Upper lobe of left lung (tissue), 4 donors: ENCODE data around the gene PDE4B.

ENCODE experiments used
- POLR2AphosphoS5 ChIP-seq, 2 donors: sonication (generic); formaldehyde crosslinking; IDR thresholded peaks; one replicate each; pipeline ENCODE4 v1.5.1; 2017; ENCODE audit warnings: antibody characterized with exemption in 2 of 2
- TF ChIP-seq, protein P1 (sequence below), 6 experiments: fragments of 450-650 bp in 4 of 6; fragments of 200-600 bp in 2 of 6; sonication (generic) in 2 of 6; IDR thresholded peaks; one replicate each; pipeline ENCODE4 v1.5.1; 2016 to 2019; ENCODE audit warnings: antibody characterized with exemption in 6 of 6

DNA sequence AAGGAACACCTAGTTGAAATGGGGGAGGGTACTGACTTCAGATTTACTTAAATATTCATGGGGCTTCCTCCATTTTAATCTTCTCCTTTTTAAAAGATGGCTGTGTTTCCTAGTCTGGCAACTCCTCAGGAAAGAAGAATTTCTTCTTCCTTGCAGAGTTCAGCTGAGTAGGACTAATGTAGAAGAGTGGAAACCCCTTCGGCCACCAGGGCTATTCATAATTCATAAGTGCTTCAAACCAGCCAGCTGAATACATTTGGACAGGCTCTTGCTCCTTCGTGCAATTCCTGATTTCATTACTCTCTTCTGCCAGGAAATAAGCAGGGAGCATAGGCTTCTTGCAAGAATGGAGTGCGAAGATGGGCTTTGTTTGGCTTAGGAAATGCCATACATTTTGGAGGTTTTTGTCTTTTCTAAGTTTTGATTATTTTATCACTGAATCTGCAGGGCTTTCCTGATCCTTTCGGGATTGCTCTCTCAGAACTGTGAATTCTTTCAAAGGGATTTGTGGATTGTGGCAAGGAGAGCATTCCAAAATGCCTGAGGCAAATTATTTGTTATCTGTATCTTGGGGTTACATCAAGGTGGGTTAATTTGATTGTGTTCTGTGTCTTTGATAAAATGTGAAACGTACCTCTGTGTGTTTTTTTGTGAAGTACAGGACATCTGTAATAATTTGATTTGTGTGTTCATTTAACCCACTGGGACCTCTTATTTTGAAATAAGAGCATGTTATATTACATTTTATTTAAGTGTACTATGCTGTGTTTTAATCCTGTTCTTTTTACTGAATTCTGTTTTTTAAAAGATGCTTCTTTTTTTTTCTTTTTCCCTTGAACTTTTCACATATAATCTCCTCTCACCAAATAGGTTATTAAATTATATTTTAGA lies 561.9 kb downstream of the PDE4B start:
- TF ChIP-seq, protein P1, sequence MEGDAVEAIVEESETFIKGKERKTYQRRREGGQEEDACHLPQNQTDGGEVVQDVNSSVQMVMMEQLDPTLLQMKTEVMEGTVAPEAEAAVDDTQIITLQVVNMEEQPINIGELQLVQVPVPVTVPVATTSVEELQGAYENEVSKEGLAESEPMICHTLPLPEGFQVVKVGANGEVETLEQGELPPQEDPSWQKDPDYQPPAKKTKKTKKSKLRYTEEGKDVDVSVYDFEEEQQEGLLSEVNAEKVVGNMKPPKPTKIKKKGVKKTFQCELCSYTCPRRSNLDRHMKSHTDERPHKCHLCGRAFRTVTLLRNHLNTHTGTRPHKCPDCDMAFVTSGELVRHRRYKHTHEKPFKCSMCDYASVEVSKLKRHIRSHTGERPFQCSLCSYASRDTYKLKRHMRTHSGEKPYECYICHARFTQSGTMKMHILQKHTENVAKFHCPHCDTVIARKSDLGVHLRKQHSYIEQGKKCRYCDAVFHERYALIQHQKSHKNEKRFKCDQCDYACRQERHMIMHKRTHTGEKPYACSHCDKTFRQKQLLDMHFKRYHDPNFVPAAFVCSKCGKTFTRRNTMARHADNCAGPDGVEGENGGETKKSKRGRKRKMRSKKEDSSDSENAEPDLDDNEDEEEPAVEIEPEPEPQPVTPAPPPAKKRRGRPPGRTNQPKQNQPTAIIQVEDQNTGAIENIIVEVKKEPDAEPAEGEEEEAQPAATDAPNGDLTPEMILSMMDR (IDR thresholded peaks at IDR 0.05), result no peak
- TF ChIP-seq POLR2AphosphoS5 (IDR thresholded peaks at IDR 0.05), result no peak
